Femur (tissue), 1 donor: ENCODE data around the gene MPHOSPH9.

Experiments used
- DNase-seq: peaks from one replicate; pipeline ENCODE4 v3.0.0-alpha.2; 2017

MPHOSPH9 gene

GRCh38 chr12:123120452-123121166 is 112.3 kb downstream of the MPHOSPH9 start:
- no peak for DNase-seq

DNA sequence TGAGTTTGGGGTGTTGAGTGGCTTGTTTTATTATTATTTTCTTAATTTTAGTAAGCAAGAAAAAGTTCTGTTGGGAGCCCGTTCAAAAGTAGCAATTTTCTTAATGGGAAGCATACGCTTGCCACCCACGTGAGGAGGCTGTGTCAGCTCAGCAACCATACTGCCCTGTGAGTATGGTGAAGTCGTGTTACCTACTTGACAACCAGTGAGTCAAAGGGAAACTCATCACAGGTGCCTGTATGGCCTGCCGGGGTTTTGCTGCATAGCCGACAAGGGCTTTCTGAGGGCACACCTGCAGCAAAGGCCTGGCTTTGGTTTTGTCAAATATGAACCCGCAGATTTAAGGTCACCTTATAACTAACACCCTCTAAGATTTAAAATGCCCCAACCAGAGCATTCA is 113.1 kb downstream of the MPHOSPH9 start:
- DNase-seq, result no peak

DNA sequence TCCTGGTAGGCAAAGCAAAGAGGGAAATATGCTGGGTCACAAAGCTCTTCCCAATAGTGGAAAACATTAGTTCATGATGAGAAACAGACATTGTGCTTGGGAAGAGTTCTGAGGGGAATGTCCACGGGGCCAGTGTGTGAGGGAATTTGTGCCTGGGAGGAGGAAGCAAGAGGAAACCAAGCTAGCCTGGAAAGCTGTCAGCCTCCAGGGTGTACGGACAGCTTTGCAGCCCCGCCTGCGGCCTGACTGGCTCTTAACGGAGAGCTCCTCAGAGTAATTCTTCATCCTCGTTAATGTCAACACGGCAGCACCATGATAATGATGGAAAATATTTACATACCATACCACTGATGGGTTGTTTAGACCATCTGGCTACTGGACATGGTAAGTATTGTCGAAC is 114.4 kb downstream of the MPHOSPH9 start:
- DNase-seq, result no peak

DNA sequence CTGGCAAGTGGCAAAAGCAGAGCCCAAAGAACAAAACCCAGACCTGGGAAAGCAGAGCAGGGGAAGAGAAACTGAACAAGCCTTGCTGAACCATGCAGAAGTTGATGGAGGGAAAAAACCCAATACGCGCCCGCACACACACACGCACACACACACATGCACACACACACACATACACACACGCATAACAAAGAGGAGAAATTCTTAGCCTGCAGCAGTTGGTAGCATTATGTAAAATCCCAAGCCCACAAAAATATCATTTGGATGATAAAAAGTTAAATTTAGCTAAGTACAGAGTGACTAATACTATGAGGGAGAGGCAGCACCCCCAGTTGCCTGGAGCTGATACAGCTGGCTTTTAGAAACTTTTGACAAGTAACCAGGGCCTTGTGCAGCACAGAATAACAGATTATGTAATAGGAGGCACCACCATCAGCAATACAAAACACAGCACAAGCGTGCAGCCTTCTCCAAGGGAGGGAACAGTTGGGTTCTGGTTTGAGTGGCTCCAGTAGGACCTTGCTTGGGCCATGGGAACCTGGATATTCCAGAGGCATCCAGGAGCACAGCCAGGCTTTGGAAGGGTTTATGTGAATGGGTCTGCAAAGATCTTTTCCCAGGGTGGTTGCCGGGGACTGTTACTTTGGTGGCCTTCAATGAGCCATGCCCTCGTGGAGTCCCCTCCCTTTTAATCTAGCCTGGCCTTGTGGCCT is 117.4 kb downstream of the MPHOSPH9 start:
- DNase-seq, result peak; percentile 77

GRCh38 chr12:123114304-123115083 is 118.4 kb downstream of the MPHOSPH9 start:
- no peak for DNase-seq

DNA sequence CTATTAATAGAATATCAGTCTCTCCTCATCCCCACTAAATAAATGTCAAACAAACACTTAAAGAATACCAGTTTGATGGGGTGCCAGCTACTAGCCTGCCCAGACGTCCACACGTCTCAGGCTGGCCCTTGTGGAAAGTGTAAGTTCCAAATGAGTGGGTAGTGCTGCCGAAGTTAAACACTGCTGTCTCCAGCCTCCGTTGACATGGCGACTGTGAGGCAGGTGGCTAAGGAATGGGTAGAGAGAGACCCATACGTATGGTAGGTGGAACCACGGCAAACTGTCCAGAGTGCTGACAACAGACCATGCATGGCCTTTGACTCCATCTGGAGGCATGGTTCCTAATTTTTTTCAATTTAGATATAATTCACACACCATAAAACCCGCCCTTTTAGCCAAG is 119.9 kb downstream of the MPHOSPH9 start:
- DNase-seq, result no peak

DNA sequence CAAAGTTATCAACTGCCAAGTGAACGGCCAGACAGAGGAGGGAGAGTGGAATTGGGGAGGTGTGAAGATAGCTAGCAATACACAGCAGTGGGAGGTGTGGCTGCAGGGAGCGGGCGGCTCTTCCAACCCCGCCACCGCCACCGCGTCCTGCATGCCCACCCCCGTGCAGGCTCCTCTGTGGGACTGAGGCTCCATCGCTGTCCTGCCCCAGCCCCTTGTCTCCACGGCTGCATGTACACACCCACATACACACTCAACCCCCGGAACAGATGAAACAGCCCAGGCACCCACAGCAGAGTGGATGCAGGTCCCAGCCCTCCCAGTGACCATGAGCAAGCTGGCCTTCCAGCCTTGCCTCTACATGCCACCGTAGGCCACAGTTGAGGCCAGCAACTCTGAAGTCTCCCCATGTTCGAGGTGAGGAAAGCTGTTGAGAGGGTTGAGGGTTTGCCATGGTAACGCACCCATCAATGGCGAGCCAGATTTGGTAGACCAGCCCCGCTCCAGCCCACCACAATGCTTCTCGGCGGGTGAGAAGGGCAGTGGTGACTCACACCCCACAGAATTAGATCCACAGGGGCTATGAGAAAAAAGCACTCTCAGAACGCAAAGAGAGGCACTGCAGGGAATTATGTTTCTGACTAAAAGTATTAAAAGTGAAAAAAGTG is 121.3 kb downstream of the MPHOSPH9 start:
- peak; percentile 23 for DNase-seq

- peak; percentile 64 for DNase-seq
These were observed 123.6 kb downstream of the MPHOSPH9 start for GRCh38 chr12:123109319-123109772.

DNA sequence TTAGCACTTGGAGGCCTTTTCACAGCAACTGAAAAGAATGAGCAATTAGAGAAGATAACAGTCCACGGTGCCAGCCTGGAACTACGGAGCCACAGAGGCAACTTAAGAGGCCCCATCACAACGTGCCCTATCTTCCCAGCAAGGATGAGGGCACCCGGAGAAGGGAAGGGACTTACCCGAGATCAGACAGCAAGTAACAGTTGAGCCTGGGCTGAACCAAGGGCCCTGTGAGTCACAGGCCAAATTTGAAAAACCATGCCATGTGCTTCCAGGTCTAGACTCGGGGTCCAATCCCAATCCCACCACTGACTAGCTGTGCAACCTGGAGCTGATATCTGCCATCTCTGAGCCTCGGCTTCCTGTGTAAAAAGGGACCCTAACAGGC is 124.3 kb downstream of the MPHOSPH9 start:
- no peak for DNase-seq

GRCh38 chr12:123107926-123108681 is 124.8 kb downstream of the MPHOSPH9 start:
- DNase-seq, result no peak

DNA sequence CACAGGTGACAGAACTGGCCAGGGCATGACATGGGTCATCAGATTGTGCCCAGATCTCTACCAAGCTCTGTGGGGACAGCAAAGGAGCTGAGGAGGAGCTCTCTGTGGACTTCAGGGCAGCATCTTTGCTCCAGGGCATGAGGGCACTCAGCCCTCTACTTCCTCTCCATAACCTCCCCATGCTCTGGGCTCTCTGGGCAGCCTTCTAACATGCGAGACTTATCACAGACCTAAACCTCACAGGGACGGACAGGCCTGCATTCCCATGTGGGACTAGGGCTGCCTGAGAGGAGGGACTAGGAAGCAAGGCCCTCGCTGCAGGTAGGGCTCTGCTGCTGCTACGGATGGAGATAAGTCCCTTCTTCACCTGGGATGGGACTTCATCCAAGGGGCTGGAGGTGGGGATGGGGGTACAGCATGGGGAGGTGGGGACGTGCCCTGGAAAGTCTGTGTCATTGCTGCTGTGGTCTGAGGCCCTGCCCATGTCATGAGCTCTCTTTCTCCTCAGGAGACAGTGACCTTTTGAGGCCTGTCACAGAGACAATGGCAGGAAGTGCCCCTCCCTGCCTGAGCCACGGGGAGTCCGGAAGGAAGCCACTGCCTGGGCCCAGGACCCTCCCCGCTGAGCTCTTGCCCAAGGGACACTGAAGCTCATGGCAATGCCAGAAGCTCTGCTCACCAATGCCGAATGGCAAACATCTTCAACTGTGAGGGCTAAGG is 126.1 kb downstream of the MPHOSPH9 start:
- peak; percentile 51 for DNase-seq

- DNase-seq, result no peak
These were observed 127.6 kb downstream of the MPHOSPH9 start for GRCh38 chr12:123105211-123105826.

GRCh38 chr12:123104809-123105208 is 128.1 kb downstream of the MPHOSPH9 start:
- DNase-seq, result no peak
